ENCODE results near the gene DLX3. TPM values are rescaled to one million over a fixed set of nuclear protein-coding genes. Genes with fewer than 3 reads are reported as not detected.
A peak's percentile ranks its signal among the peaks of the same experiment; 100 is the strongest.

DLX3 gene
- polyA plus RNA-seq, 1 of the 3 experiments (the other 2 are of a cell fraction) = not detected

- Histone ChIP-seq H3K27me3 (ENCODE audit: insufficient read depth) (peaks cover 100% of the 10 kb centered on the region), H3K4me2 (peak overlapping the region; percentile 73), H3K9ac (no peak overlapping the region), H3K36me3 (replicated peaks in 1 of 2; ENCODE audit: control insufficient read depth in 1 of 2, insufficient read depth in 2 of 2, low read length in 1 of 2) (no peaks in the 10 kb centered on the region), H3K4me1 (ENCODE audit: control insufficient read depth in 1 of 2, insufficient read depth in 2 of 2, low read depth in 1 of 2, low read length in 1 of 2) (peaks cover 0 to 13% of the 10 kb centered on the region in 2 experiments; a peak in 1 of 4 replicates), H3K79me2 (ENCODE audit: insufficient read depth) (no peaks in the 10 kb centered on the region), H4K20me1 (ENCODE audit: insufficient read depth) (no peaks in the 10 kb centered on the region), H3K9me3 (no peaks in the 10 kb centered on the region), H3K27ac (ENCODE audit: low read depth in 2 of 2, low read length in 1 of 2) (no peak overlapping the region), H3K9me2 (no peaks in the 10 kb centered on the region), H3F3A (replicated peaks; ENCODE audit: insufficient read depth) (no peaks in the 10 kb centered on the region), H3K4me3 (ENCODE audit: low read depth in 2 of 2, low read length in 1 of 2) (peak overlapping the region; percentile 50), H2AFZ (ENCODE audit: low read depth) (peak overlapping the region; percentile 64; the same call in 1 of the 2 replicates)
- CTCF ChIA-PET = interaction anchor here (4.2 to 55.0 kb wide), 2 partner anchors 16 to 24 kb away, joined by 43 to 1225 read pairs; partner anchors contain the start of gene DLX3
- DNase-seq = peak; percentile 97
- 6% methylated on average over 27 of the region's 64 CpGs for WGBS (ENCODE audit: low lambda C conversion rate)
- TF ChIP-seq FOSL2 (IDR thresholded peaks at IDR 0.05; ENCODE audit: borderline replicate concordance, low read depth) (peak; percentile 58; the same call in 1 of the 2 replicates), NRF1 (IDR thresholded peaks at IDR 0.05; ENCODE audit: low read depth, low read length) (peak; percentile 71), JUND (IDR thresholded peaks at IDR 0.05) (peak; percentile 62; the same call in 1 of the 2 replicates), RXRA (IDR thresholded peaks at IDR 0.05; ENCODE audit: borderline replicate concordance, low read depth) (no peak), NFIC (IDR thresholded peaks at IDR 0.05; ENCODE audit: borderline replicate concordance) (no peak), PBX3 (IDR thresholded peaks at IDR 0.05) (no peak), GABPA (IDR thresholded peaks at IDR 0.05; ENCODE audit: low read depth) (peak; percentile 54; the same call in 1 of the 2 replicates), SIN3A (IDR thresholded peaks at IDR 0.05; ENCODE audit: borderline replicate concordance, low read depth, low read length) (no peak), SMC3 (IDR thresholded peaks at IDR 0.05; ENCODE audit: low read depth, low read length) (no peak), POLR2AphosphoS5 (IDR thresholded peaks at IDR 0.05; ENCODE audit: low read depth, low read length) (no peak)
- POLR2A ChIA-PET = no interaction called here
Observed at GRCh38 chr17:49968405-49969133, 26.5 kb downstream of the DLX3 start.

GRCh38 chr17:49967621-49968404 lies 27.2 kb downstream of the DLX3 start:
- 20% methylated on average over 10 of the region's 10 CpGs for WGBS (ENCODE audit: low lambda C conversion rate)
- Histone ChIP-seq H3F3A (replicated peaks; ENCODE audit: insufficient read depth) (no peaks in the 10 kb centered on the region), H3K4me3 (ENCODE audit: low read depth in 2 of 2, low read length in 1 of 2) (peak overlapping the region in 1 of 2 experiments; percentile 50; a peak in 2 of 4 replicates), H2AFZ (ENCODE audit: low read depth) (no peak overlapping the region; the same call in 1 of the 2 replicates), H3K9ac (no peak overlapping the region), H3K4me2 (no peak overlapping the region; the same call in 1 of the 2 replicates), H4K20me1 (ENCODE audit: insufficient read depth) (no peaks in the 10 kb centered on the region), H3K4me1 (ENCODE audit: control insufficient read depth in 1 of 2, insufficient read depth in 2 of 2, low read depth in 1 of 2, low read length in 1 of 2) (peaks cover 0 to 13% of the 10 kb centered on the region in 2 experiments; a peak in 1 of 4 replicates), H3K9me3 (no peaks in the 10 kb centered on the region), H3K79me2 (ENCODE audit: insufficient read depth) (no peaks in the 10 kb centered on the region), H3K36me3 (replicated peaks in 1 of 2; ENCODE audit: control insufficient read depth in 1 of 2, insufficient read depth in 2 of 2, low read length in 1 of 2) (no peaks in the 10 kb centered on the region), H3K27me3 (ENCODE audit: insufficient read depth) (peaks cover 100% of the 10 kb centered on the region), H3K9me2 (no peaks in the 10 kb centered on the region), H3K27ac (ENCODE audit: low read depth in 2 of 2, low read length in 1 of 2) (no peak overlapping the region)
- POLR2A ChIA-PET = no interaction called here
- CTCF ChIA-PET = interaction anchor here (1.1 to 55.0 kb wide), 4 partner anchors 16 to 88 kb away, joined by 3 to 1225 read pairs (median 24); partner anchors contain the start of gene DLX3
- DNase-seq = no peak
- no peak for TF ChIP-seq TAF1 (IDR thresholded peaks at IDR 0.05; ENCODE audit: borderline replicate concordance, low read depth, low read length)
- peak; percentile 11; the same call in 1 of the 2 replicates for TF ChIP-seq EZH2phosphoT487 (IDR thresholded peaks at IDR 0.05; ENCODE audit: borderline replicate concordance, low read depth)
